OCI-LY7 (cell line): ENCODE results near the gene PARVB. TPM values are rescaled to one million over a fixed set of nuclear protein-coding genes. Genes with fewer than 3 reads are reported as not detected.

Experiments used
- BruUV-seq: library from RNA; stranded (reverse); fragments of 400-500 nt; replicated peaks from 2 replicates; lab custom pipeline; 2021; lab: Mats Ljungman, UMichigan
- CTCF ChIA-PET: fragments of 300-600 bp; sonication (Branson Sonifier 250); formaldehyde crosslinking; loops from one replicate; lab custom pipeline; 2022; ENCODE audit warnings: antibody characterized with exemption; ENCODE audit not compliant: unreplicated experiment; lab: Charles Lee
- POLR2A ChIA-PET: fragments of 300-600 bp; sonication (Branson Sonifier 250); formaldehyde crosslinking; loops from one replicate; lab custom pipeline; 2022; ENCODE audit warnings: antibody characterized with exemption; lab: Charles Lee
- DNase-seq: peaks from one replicate; pipeline ENCODE4 v3.0.0-alpha.2; 2015; ENCODE audit warnings: low spot score
- H2AFZ ChIP-seq: fragments of 200-600 bp; sonication (generic), shearing (Covaris generic); 2 replicates; pipeline ENCODE4 v1.6.1; 2014; ENCODE audit warnings: mild to moderate bottlenecking, antibody characterized with exemption, low read length, moderate library complexity
- H3K27ac ChIP-seq: fragments of 200-600 bp; sonication (generic); 2 replicates; pipeline ENCODE4 v1.5.1; 2014; ENCODE audit warnings: mixed run types, low read depth, mild to moderate bottlenecking, moderate library complexity, low read length, inconsistent platforms; ENCODE audit not compliant: poor library complexity, severe bottlenecking
- H3K36me3 ChIP-seq: fragments of 200-600 bp; sonication (generic); 2 replicates; pipeline ENCODE4 v1.6.1; 2014; ENCODE audit warnings: mild to moderate bottlenecking, antibody characterized with exemption, low read length, moderate library complexity, mixed read lengths; ENCODE audit not compliant: insufficient read depth
- H3K4me1 ChIP-seq: fragments of 200-600 bp; sonication (generic); 2 replicates; pipeline ENCODE4 v1.5.1; 2014; ENCODE audit warnings: mild to moderate bottlenecking, low read length; ENCODE audit not compliant: insufficient read depth, poor library complexity, severe bottlenecking
- H3K4me2 ChIP-seq: fragments of 200-600 bp; sonication (generic); 2 replicates; pipeline ENCODE4 v1.6.1; 2014; ENCODE audit warnings: mild to moderate bottlenecking, low read length
- H3K4me3 ChIP-seq: fragments of 200-600 bp; sonication (generic); 2 replicates; pipeline ENCODE4 v1.5.1; 2014; ENCODE audit warnings: mild to moderate bottlenecking, low read depth, low read length; ENCODE audit not compliant: poor library complexity, severe bottlenecking
- H3K79me2 ChIP-seq: fragments of 200-600 bp; sonication (generic); 2 replicates; pipeline ENCODE4 v1.6.1; 2016; ENCODE audit warnings: low read depth, mild to moderate bottlenecking, low read length, moderate library complexity, mixed read lengths; ENCODE audit not compliant: insufficient read depth
- H3K9me2 ChIP-seq: fragments of 200-600 bp; sonication (generic); 2 replicates; pipeline ENCODE4 v1.6.1; 2016; ENCODE audit warnings: mild to moderate bottlenecking, low read length, mixed read lengths; ENCODE audit not compliant: insufficient read depth
- H3K9me3 ChIP-seq: fragments of 200-600 bp; sonication (generic); 2 replicates; pipeline ENCODE4 v1.6.1; 2014; ENCODE audit warnings: mild to moderate bottlenecking, mixed run types, low read length, mixed read lengths
- H4K20me1 ChIP-seq: fragments of 200-600 bp; sonication (generic); 2 replicates; pipeline ENCODE4 v1.6.1; 2014; ENCODE audit warnings: mild to moderate bottlenecking, antibody characterized with exemption, low read length, moderate library complexity, mixed read lengths; ENCODE audit not compliant: insufficient read depth
- EZH2phosphoT487 ChIP-seq: fragments of 200-600 bp; sonication (generic); IDR thresholded peaks from 2 replicates; pipeline ENCODE4 v1.6.1; 2018; ENCODE audit warnings: low read depth, borderline replicate concordance, mild to moderate bottlenecking, mixed run types, antibody characterized with exemption, low read length, moderate library complexity, mixed read lengths
- intact Hi-C: fragments of 100-400 bp; cut with micrococcal nuclease; formaldehyde crosslinking; loops from one replicate; pipeline ENCODE4 v1.10.0; 2022; ENCODE audit not compliant: unreplicated experiment
- total RNA-seq, 2 experiments: library from RNA; depleted of rRNA in 1 of 2; stranded (reverse); fragments of >200 nt in 1 of 2; shearing (Covaris generic) in 1 of 2; gene quantifications; 2 replicates each; pipeline ENCODE4 v1.2.3, GENCODE V29; 2014 to 2022
- TF ChIP-seq, protein P1 (sequence below): fragments of 200-600 bp; sonication (generic); conservative IDR thresholded peaks from 2 replicates; pipeline ENCODE4 v1.5.1; 2014; ENCODE audit warnings: mild to moderate bottlenecking, antibody characterized with exemption, low read length, moderate library complexity, mixed read lengths

The PARVB gene
- total RNA-seq, 2 experiments from 2014 or later = 0.34 TPM; not detected in 1

DNA sequence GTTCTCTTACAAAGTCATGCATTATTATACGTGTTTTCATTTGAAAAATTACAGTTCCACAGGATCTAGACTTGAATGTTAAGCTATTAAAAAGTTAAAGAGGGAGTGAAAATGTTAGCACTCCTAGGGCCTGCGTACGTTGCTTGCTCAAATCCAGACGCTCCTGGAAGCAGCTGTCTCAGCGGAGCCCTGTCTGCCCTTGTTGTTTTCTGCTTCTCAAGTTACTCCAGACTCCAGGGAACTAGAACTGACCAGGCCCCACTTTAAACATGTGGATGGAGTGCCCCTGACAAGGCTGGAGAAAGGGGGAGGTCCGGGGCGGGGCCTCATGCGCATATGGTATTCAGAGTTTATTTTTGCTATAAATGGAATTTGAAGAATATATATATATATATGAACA is 9.6 kb downstream of the PARVB start:
- Histone ChIP-seq H3K4me1 (no peaks in the 10 kb centered on the region), H3K27ac (no peak overlapping the region), H3K9me3 (no peaks in the 10 kb centered on the region), H3K36me3 (no peaks in the 10 kb centered on the region), H4K20me1 (no peaks in the 10 kb centered on the region), H2AFZ (no peak overlapping the region), H3K9me2 (no peaks in the 10 kb centered on the region), H3K4me3 (no peak overlapping the region), H3K79me2 (no peaks in the 10 kb centered on the region), H3K4me2 (no peak overlapping the region)
- ChIA-PET POLR2A (no interaction called here), CTCF (no interaction called here)
- no TSS peak for BruUV-seq
- no peak for DNase-seq
- intact Hi-C loops = no loop called here
- TF ChIP-seq, protein P1, sequence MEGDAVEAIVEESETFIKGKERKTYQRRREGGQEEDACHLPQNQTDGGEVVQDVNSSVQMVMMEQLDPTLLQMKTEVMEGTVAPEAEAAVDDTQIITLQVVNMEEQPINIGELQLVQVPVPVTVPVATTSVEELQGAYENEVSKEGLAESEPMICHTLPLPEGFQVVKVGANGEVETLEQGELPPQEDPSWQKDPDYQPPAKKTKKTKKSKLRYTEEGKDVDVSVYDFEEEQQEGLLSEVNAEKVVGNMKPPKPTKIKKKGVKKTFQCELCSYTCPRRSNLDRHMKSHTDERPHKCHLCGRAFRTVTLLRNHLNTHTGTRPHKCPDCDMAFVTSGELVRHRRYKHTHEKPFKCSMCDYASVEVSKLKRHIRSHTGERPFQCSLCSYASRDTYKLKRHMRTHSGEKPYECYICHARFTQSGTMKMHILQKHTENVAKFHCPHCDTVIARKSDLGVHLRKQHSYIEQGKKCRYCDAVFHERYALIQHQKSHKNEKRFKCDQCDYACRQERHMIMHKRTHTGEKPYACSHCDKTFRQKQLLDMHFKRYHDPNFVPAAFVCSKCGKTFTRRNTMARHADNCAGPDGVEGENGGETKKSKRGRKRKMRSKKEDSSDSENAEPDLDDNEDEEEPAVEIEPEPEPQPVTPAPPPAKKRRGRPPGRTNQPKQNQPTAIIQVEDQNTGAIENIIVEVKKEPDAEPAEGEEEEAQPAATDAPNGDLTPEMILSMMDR = no peak
- no peak for TF ChIP-seq EZH2phosphoT487

GRCh38 chr22:44037519-44038375 is 13.6 kb downstream of the PARVB start:
- H4K20me1 ChIP-seq = no peaks in the 10 kb centered on the region
- H3K4me3 ChIP-seq = no peak overlapping the region
- DNase-seq = no peak
- no peaks in the 10 kb centered on the region for H3K9me3 ChIP-seq
- POLR2A ChIA-PET = interaction anchor here (0.7 kb wide), 1 partner anchor 88 kb away, joined by 3 read pairs; no protein-coding TSS in a partner anchor
- TF ChIP-seq, protein P1 = no peak
- TF ChIP-seq EZH2phosphoT487 = no peak
- H3K4me1 ChIP-seq = no peaks in the 10 kb centered on the region
- BruUV-seq = no TSS peak
- no peaks in the 10 kb centered on the region for H3K36me3 ChIP-seq
- no peaks in the 10 kb centered on the region for H3K9me2 ChIP-seq
- CTCF ChIA-PET = no interaction called here
- no peak overlapping the region for H3K4me2 ChIP-seq
- no peak overlapping the region for H3K27ac ChIP-seq
- intact Hi-C loops = no loop called here
- H3K79me2 ChIP-seq = no peaks in the 10 kb centered on the region
- H2AFZ ChIP-seq = no peak overlapping the region

DNA sequence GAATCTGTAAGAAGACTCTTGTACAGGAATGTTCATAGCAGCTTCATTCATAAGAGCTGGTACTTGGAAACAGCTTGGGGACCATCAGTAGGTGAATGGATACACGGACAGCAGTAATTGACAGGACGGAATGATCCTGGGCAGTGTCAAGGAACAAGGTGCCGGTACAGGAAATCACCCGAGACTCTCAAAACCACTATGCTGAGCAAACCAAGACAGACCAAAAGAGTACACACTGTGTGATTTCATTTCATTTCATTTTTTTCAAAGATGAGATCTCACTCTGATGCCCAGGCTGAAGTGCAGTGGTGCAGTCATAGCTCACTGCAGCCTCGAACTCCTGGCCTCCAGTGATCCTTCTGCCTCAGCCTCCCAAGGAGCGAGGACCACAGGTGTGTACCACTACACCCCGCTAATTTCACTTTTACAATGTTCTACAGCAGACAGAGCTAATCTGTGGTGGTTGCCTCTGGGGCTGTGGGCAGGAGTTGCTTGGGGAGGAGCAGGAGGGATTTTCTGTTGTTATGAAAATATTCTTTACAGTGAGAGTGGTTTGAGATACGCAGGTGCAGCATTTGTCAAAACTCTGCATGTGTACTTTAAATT is 15.6 kb downstream of the PARVB start:
- POLR2A ChIA-PET = no interaction called here
- CTCF ChIA-PET = no interaction called here
- H3K79me2 ChIP-seq = no peaks in the 10 kb centered on the region

More for the DNA sequence above, 15.6 kb downstream of the PARVB start:
- no peak overlapping the region for H2AFZ ChIP-seq
- intact Hi-C loops = no loop called here
- no peaks in the 10 kb centered on the region for H3K9me2 ChIP-seq
- no peaks in the 10 kb centered on the region for H3K4me1 ChIP-seq
- H3K4me2 ChIP-seq = no peak overlapping the region
- BruUV-seq = no TSS peak
- no peak for TF ChIP-seq EZH2phosphoT487
- TF ChIP-seq, protein P1 = no peak
- no peak overlapping the region for H3K27ac ChIP-seq
- H3K9me3 ChIP-seq = no peaks in the 10 kb centered on the region
- H3K4me3 ChIP-seq = no peak overlapping the region
- no peak for DNase-seq
- no peaks in the 10 kb centered on the region for H3K36me3 ChIP-seq
- H4K20me1 ChIP-seq = no peaks in the 10 kb centered on the region
